ENCODE results near the gene WASHC4. TPM values are rescaled to one million over a fixed set of nuclear protein-coding genes. Genes with fewer than 3 reads are reported as not detected.
"Not testable (repeated sequence)": the region's sequence is repeated elsewhere in the genome, so short reads cannot be mapped to it uniquely, and the experiment has no call there.

Gene WASHC4
- total RNA-seq, 4 donors from 2014 or later, result 23.5 to 32.5 (median 28.8) TPM

GRCh38 chr12:105089817-105090216, 17.7 kb upstream of the WASHC4 start:
- TF ChIP-seq, protein P1, sequence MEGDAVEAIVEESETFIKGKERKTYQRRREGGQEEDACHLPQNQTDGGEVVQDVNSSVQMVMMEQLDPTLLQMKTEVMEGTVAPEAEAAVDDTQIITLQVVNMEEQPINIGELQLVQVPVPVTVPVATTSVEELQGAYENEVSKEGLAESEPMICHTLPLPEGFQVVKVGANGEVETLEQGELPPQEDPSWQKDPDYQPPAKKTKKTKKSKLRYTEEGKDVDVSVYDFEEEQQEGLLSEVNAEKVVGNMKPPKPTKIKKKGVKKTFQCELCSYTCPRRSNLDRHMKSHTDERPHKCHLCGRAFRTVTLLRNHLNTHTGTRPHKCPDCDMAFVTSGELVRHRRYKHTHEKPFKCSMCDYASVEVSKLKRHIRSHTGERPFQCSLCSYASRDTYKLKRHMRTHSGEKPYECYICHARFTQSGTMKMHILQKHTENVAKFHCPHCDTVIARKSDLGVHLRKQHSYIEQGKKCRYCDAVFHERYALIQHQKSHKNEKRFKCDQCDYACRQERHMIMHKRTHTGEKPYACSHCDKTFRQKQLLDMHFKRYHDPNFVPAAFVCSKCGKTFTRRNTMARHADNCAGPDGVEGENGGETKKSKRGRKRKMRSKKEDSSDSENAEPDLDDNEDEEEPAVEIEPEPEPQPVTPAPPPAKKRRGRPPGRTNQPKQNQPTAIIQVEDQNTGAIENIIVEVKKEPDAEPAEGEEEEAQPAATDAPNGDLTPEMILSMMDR (IDR thresholded peaks at IDR 0.05), result no peak
- TF ChIP-seq POLR2A (IDR thresholded peaks at IDR 0.05), result no peak
- intact Hi-C loops (cut with DNase I; ENCODE audit: low total_unique reads), result no loop called here
- H3K4me3 ChIP-seq (ENCODE audit: low read depth, poor library complexity, severe bottlenecking), result no peak overlapping the region
- no peak for DNase-seq (ENCODE audit: low spot score in 2 of 2)
- WGBS, 2 donors, result 70 to 80% methylated on average over 3 of the region's 3 CpGs

DNA sequence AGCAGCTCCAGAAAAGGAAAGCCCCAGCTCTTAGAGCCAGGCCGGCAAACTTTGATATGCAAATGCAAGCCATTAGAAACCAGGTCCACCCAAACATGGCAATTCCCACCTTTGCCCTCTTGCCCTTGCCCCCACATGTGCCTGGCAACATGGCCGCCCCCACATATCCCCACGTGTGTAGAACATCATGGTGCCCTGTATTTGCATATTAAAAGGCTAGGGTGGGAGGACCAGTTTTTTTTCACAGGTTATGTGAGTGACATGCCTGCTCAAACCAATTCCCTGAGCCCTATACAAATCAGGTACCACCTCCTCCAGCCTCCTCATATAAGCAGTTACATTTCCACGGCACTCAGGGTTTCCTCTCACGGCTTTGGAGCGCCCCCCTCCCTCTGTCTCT, 17.2 kb upstream of the WASHC4 start:
- TF ChIP-seq, protein P1 (IDR thresholded peaks at IDR 0.05), result no peak
- TF ChIP-seq POLR2A (IDR thresholded peaks at IDR 0.05), result no peak
- WGBS, 2 donors, result 78 to 81% methylated on average over 6 of the region's 6 CpGs
- no peak for DNase-seq (ENCODE audit: low spot score in 2 of 2)
- intact Hi-C loops (cut with DNase I; ENCODE audit: low total_unique reads), result no loop called here
- H3K4me3 ChIP-seq (ENCODE audit: low read depth, poor library complexity, severe bottlenecking), result no peak overlapping the region

- H3K4me3 ChIP-seq (ENCODE audit: low read depth, poor library complexity, severe bottlenecking), result no peak overlapping the region
- DNase-seq (ENCODE audit: low spot score in 2 of 2), result no peak
- TF ChIP-seq, protein P1 (IDR thresholded peaks at IDR 0.05), result no peak
- no peak for TF ChIP-seq POLR2A (IDR thresholded peaks at IDR 0.05)
- intact Hi-C loops (cut with DNase I; ENCODE audit: low total_unique reads), result no loop called here
- 49 to 55% methylated on average over 4 of the region's 4 CpGs for WGBS, 2 donors
Observed at GRCh38 chr12:105091476-105092206, 15.9 kb upstream of the WASHC4 start.

- no peak for DNase-seq (ENCODE audit: low spot score in 2 of 2)
- 41 to 46% methylated on average over 13 of the region's 13 CpGs for WGBS, 2 donors
- no peak overlapping the region for H3K4me3 ChIP-seq (ENCODE audit: low read depth, poor library complexity, severe bottlenecking)
- intact Hi-C loops (cut with DNase I; ENCODE audit: low total_unique reads), result no loop called here
- TF ChIP-seq, protein P1 (IDR thresholded peaks at IDR 0.05), result no peak
- TF ChIP-seq POLR2A (IDR thresholded peaks at IDR 0.05), result no peak
Observed at GRCh38 chr12:105092336-105092735, 15.2 kb upstream of the WASHC4 start.

- H3K4me3 ChIP-seq (ENCODE audit: low read depth, poor library complexity, severe bottlenecking); intact Hi-C loops (cut with DNase I; ENCODE audit: low total_unique reads); DNase-seq (ENCODE audit: low spot score in 2 of 2): not testable (repeated sequence)
- 74 to 78% methylated on average over 5 of the region's 5 CpGs for WGBS, 2 donors
Observed at GRCh38 chr12:105095338-105095737, 12.2 kb upstream of the WASHC4 start.

- intact Hi-C loops (cut with DNase I; ENCODE audit: low total_unique reads), result no loop called here
- TF ChIP-seq, protein P1 (IDR thresholded peaks at IDR 0.05), result no peak
- no peak for TF ChIP-seq POLR2A (IDR thresholded peaks at IDR 0.05)
- 68 to 85% methylated on average over 1 of the region's 1 CpG for WGBS, 2 donors
Observed at GRCh38 chr12:105099356-105099755, 8.2 kb upstream of the WASHC4 start.

More at GRCh38 chr12:105099356-105099755, 8.2 kb upstream of the WASHC4 start:
- no peak overlapping the region for H3K4me3 ChIP-seq (ENCODE audit: low read depth, poor library complexity, severe bottlenecking)
- DNase-seq (ENCODE audit: low spot score in 2 of 2), result no peak
